ENCODE measurements around the gene SLC35E1. TPM values are rescaled to one million over a fixed set of nuclear protein-coding genes. Genes with fewer than 3 reads are reported as not detected.

Gene SLC35E1
- total and polyA plus RNA-seq, 2 donors (not counting 3 experiments of a cell fraction or from before 2014, with no cell fraction given) = 36.0 to 37.5 TPM

GRCh38 chr19:16599655-16600346 is 27.6 kb upstream of the SLC35E1 start:
- H4K20me1 ChIP-seq (replicated peaks; ENCODE audit: control insufficient read depth, extremely low read depth, insufficient read depth, low read length) = no peaks in the 10 kb centered on the region

More at GRCh38 chr19:16599655-16600346, 27.6 kb upstream of the SLC35E1 start:
- dilution Hi-C loops (cut with MboI; ENCODE audit: extremely low pct_ligation_motif_present, low sequenced_read_pairs) (no loop called here), intact Hi-C loops (cut with micrococcal nuclease) (no loop called here)
- no TSS peak for BruUV-seq (replicated peaks)
- H3K79me2 ChIP-seq (ENCODE audit: control insufficient read depth, insufficient read depth, low read length) = peaks cover 86% of the 10 kb centered on the region
- no peak overlapping the region for H3K4me2 ChIP-seq (ENCODE audit: insufficient read depth, low read length)
- TF ChIP-seq MYC (IDR thresholded peaks at IDR 0.05; ENCODE audit: low read depth, low read length) = no peak
- no peak for TF ChIP-seq MAX (IDR thresholded peaks at IDR 0.05; ENCODE audit: insufficient read depth, insufficient read length)
- no peak for TF ChIP-seq EZH2 (IDR thresholded peaks at IDR 0.05; ENCODE audit: borderline replicate concordance, low read depth, low read length, severe bottlenecking)
- no peak for TF ChIP-seq FOS (IDR thresholded peaks at IDR 0.05; ENCODE audit: borderline replicate concordance, insufficient read depth, low read length)
- no peak for TF ChIP-seq POLR2A (IDR thresholded peaks at IDR 0.05; ENCODE audit: low read depth, low read length)
- TF ChIP-seq JUN (IDR thresholded peaks at IDR 0.05; ENCODE audit: borderline replicate concordance, insufficient read depth, insufficient read length, low read depth) = no peak
- TF ChIP-seq POLR2AphosphoS5 (IDR thresholded peaks at IDR 0.05; ENCODE audit: insufficient read depth, low read depth, low read length) = no peak
- TF ChIP-seq CTCF (IDR thresholded peaks at IDR 0.05; ENCODE audit: extremely low read depth in 1 of 2, insufficient read depth in 1 of 2, low read depth in 1 of 2, low read length in 2 of 2) = no peak
- TF ChIP-seq GATA2 (IDR thresholded peaks at IDR 0.05; ENCODE audit: insufficient read depth, insufficient read length, low read depth, low read length) = no peak
- ChIA-PET POLR2A (no interaction called here), CTCF (interaction anchor here (2.3 kb wide), 1 partner anchor 12 kb away, joined by 7 read pairs; no protein-coding TSS in a partner anchor)
- FAIRE-seq (no peak), DNase-seq (ENCODE audit: low read depth, low spot score) (no peak)
- H3K9me1 ChIP-seq (replicated peaks; ENCODE audit: control insufficient read depth, extremely low read depth, insufficient read depth, low read length) = no peaks in the 10 kb centered on the region
- H3K27ac ChIP-seq (ENCODE audit: insufficient read depth, low read depth, low read length) = no peak overlapping the region
- H3K4me1 ChIP-seq (ENCODE audit: control insufficient read depth, extremely low read depth, insufficient read depth, low read length) = no peaks in the 10 kb centered on the region
- H2AFZ ChIP-seq (ENCODE audit: low read depth, low read length) = no peak overlapping the region
- H3K27me3 ChIP-seq (ENCODE audit: control insufficient read depth in 2 of 2, insufficient read depth in 2 of 2, low read length in 2 of 2) = no peaks in the 10 kb centered on the region
- H3K9me3 ChIP-seq (replicated peaks; ENCODE audit: control insufficient read depth, insufficient read depth, low read length) = no peaks in the 10 kb centered on the region
- no peak overlapping the region for H3K4me3 ChIP-seq (replicated peaks in 1 of 3; ENCODE audit: insufficient read depth in 1 of 3, low read depth in 1 of 3, low read length in 3 of 3)
- H3K9ac ChIP-seq (replicated peaks; ENCODE audit: extremely low read depth, insufficient read depth, low read length) = no peak overlapping the region
- H3K36me3 ChIP-seq (ENCODE audit: control insufficient read depth in 2 of 2, extremely low read depth in 1 of 2, insufficient read depth in 2 of 2, low read length in 2 of 2) = no peaks in the 10 kb centered on the region

Measured in endothelial cell of umbilical vein (primary cell).